Coronary artery (tissue), 2 donors: ENCODE data around the gene FA2H.
"Not testable (repeated sequence)": the region's sequence is repeated elsewhere in the genome, so short reads cannot be mapped to it uniquely, and the experiment has no call there.

Source experiments
- DNase-seq: peaks from one replicate; pipeline ENCODE4 v3.0.0-alpha.2; 2017; ENCODE audit warnings: low spot score
- H3K27ac ChIP-seq, 2 donors: fragments of 200-600 bp; sonication (generic); one replicate each; pipeline ENCODE4 v1.5.1; 2016 to 2019
- H3K4me3 ChIP-seq: fragments of 200-600 bp; sonication (generic); 2 replicates; pipeline ENCODE4 v1.5.1; 2016; ENCODE audit warnings: mild to moderate bottlenecking, moderate library complexity
- TF ChIP-seq, protein P1 (sequence below): fragments of 200-600 bp; sonication (generic); IDR thresholded peaks from one replicate; pipeline ENCODE4 v1.5.1; 2019; ENCODE audit warnings: antibody characterized with exemption

FA2H gene, protein sequence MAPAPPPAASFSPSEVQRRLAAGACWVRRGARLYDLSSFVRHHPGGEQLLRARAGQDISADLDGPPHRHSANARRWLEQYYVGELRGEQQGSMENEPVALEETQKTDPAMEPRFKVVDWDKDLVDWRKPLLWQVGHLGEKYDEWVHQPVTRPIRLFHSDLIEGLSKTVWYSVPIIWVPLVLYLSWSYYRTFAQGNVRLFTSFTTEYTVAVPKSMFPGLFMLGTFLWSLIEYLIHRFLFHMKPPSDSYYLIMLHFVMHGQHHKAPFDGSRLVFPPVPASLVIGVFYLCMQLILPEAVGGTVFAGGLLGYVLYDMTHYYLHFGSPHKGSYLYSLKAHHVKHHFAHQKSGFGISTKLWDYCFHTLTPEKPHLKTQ

DNA sequence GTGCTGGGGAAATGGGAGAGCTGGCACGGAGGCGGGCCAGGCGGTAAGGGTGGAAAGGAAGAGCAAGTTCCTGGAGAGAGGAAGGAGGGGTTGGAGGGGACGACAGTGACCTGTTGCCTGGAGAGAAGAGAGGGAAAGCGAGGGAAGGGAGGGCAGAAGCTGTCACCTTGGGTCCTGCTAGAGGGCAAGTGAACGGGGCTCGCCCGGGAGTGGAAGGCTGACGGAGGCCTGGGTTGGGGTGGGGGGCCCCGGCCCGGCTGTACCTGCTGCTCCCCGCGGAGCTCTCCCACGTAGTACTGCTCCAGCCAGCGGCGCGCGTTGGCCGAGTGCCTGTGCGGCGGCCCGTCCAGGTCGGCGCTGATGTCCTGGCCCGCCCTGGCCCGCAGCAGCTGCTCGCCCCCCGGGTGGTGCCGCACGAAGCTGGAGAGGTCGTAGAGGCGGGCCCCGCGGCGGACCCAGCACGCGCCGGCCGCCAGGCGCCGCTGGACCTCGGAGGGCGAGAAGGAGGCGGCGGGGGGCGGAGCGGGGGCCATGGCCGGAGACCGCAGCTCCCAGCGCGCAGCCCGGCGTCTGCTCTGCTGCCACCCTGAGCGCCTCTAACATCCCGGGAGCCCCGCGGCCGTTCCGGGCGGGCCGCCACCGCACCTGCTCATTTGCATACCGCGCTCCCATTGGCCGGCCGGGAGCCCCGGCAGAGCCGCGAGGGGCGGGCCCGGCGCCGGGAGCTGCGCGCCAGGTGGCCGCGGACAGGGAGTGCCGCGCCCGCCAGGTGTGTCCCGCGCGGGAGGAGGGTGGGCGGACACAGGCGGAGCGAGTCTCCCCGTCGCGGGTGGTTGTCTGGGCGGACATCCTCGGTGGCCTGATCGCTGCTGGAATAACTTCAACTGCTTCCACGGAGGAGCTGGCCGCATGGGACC lies at the start of gene FA2H:
FA2H (minus strand) TSS at position 598 of the 917 bp plus-strand sequence; CDS start at position 533, 65 bp downstream.
- no peak within 1 kb of the TSS for H3K27ac ChIP-seq
- peak within 1 kb of the TSS; percentile 68 for H3K4me3 ChIP-seq
- no peak for DNase-seq

DNA sequence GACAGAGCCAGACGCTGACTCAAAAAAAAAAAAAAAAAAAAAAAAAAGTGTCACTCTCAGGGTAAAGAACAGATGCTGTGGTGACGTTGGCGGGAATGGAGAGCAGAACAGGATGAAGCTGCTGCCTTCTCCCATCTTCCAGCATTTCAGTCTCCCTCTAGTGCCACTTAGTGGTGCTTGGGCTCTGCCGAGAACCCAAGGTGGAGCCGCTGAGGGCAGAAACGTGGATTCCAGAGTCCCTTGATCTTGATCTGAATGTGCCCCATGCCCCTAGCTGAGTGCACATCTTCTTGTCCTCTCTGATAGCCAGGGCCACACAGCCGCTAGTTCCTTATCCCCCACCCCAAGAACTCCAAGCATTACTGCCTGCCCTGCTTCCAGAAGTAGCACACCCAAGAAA lies 43.2 kb upstream of the FA2H start:
- DNase-seq = no peak
- Histone ChIP-seq H3K27ac (no peak overlapping the region), H3K4me3 (no peak overlapping the region)
- TF ChIP-seq, protein P1, sequence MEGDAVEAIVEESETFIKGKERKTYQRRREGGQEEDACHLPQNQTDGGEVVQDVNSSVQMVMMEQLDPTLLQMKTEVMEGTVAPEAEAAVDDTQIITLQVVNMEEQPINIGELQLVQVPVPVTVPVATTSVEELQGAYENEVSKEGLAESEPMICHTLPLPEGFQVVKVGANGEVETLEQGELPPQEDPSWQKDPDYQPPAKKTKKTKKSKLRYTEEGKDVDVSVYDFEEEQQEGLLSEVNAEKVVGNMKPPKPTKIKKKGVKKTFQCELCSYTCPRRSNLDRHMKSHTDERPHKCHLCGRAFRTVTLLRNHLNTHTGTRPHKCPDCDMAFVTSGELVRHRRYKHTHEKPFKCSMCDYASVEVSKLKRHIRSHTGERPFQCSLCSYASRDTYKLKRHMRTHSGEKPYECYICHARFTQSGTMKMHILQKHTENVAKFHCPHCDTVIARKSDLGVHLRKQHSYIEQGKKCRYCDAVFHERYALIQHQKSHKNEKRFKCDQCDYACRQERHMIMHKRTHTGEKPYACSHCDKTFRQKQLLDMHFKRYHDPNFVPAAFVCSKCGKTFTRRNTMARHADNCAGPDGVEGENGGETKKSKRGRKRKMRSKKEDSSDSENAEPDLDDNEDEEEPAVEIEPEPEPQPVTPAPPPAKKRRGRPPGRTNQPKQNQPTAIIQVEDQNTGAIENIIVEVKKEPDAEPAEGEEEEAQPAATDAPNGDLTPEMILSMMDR = no peak

More for the DNA sequence above, at the start of gene FA2H:
- TF ChIP-seq, protein P1 = no peak

DNA sequence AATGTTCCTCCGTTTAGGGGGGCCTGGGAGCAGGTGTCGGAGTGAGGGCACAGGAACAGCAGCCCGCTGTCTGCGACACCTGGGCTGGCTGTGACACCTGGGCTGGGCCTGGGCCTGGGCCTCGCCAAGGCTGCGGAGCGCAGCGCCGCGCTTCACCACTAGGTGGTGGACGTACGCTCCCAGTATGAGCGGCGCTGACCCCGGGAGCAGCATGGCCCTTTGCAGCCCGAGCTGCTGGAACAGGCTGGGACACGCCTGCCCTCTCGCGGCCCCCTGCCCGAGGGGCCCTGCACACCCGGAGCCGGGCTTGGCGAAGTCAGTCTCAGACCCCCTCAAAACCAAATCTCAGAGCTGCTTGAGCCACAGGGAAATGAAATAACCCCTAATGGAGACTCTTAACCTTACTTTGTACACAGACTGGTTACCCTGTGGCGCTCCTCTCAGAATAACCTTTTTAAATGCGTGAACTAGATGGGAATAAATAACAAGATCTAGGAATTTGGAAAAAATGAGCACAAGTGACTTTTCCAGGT lies 38.6 kb upstream of the FA2H start:
- no peak overlapping the region for H3K4me3 ChIP-seq
- no peak for DNase-seq
- TF ChIP-seq, protein P1 = peak; percentile 55
- no peak overlapping the region for H3K27ac ChIP-seq

DNA sequence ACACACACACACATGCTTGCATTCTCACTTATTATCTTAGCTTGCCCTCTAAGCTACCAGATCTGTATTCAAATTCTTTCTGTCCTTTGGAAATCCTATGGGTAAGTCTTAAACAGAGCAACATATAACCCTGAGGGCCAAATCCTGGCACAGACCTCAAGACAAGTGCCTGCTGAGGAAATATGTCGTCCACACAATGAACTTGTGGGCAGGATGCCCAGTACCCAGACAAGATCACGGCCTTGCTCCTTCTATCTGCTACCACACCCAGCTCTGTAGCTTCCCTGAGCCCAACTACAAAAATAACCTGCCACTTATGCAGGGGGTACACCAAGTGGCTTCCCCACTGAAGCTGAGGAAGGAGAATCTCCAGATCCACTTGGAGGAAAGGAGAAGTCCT lies 37.3 kb upstream of the FA2H start:
- TF ChIP-seq, protein P1 = no peak
- Histone ChIP-seq H3K4me3 (no peak overlapping the region), H3K27ac (no peak overlapping the region)
- no peak for DNase-seq

DNA sequence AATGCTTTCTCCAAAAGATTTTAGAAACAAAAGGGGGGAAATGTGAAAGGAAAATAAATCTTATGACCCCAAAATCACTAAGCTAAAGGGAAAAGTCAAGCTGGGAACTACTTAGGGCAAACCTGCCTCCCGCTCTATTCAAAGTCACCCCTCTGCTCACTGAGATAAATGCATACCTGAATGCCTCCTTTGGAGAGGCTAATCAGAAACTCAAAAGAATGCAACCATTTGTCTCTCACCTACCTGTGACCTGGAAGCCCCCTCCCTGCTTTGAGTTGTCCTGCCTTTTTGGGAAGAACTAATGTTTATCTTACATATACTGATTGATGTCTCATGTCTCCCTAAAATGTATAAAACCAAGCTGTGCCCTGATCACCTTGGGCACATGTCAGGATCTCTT lies 36.6 kb upstream of the FA2H start:
- H3K4me3 ChIP-seq, DNase-seq, H3K27ac ChIP-seq: not testable (repeated sequence)

DNA sequence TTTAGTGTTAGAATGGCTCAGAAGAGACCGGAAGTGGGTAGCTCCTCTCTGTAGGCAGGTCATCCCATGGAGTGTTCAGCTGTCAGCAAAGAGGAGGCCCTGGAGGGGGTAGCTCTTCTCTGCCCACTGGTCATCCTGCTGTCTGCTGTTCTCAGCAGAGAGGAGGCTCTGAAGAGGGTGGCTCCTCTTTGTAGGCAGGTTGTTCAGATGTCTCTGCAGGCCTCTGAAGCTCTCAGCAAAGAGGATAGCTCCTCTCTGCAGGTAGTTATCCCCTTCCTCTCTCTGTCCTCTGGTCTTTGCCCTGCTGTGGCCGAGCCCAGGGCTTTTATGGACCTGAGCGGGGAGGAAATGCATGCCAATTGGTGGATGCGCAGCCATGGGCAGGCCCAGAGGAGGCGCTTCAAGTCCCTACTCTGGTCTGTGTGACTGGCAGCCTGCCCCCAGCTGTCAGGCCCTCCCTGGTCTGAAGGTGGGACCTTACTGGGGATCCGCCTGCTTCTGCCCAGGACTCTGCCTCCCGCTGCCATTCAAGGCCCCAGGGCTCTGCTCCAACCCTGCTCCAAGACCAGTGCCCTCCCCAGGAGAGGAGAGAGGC lies 32.5 kb upstream of the FA2H start:
- Histone ChIP-seq H3K27ac (no peak overlapping the region), H3K4me3 (no peak overlapping the region)
- DNase-seq = no peak
- TF ChIP-seq, protein P1 = no peak

DNA sequence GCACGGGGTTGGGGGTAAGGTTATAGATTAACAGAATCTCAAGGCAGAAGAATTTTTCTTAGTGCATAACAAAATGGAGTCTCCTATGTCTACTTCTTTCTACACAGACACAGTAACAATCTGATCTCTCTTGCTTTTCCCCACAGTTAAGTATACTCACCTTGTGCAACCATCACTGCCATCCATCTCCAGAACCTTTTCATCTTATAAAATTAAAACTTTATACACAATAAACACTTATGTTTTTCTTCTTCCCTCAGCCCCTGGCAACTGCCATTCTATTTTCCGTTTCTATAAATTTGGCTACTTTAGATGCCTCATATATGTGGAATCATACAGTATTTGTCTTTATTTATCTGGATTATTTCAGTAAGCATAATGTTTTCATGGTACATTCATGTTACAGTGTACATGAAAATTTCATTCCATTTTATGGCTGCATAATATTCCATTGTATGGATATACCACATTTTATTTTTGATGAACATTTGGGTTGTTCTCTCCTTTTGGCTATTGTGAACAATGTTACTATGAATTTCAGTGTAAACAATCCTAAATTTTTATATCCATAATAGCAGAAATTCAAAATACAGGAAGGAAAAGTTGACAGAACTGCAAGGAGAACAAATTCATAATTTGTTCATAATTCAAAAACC lies 25.7 kb upstream of the FA2H start:
- TF ChIP-seq, protein P1 = no peak
- no peak for DNase-seq
- no peak overlapping the region for H3K4me3 ChIP-seq
- no peak overlapping the region for H3K27ac ChIP-seq
